ENCODE measurements around the gene HNRNPK. TPM values are rescaled to one million over a fixed set of nuclear protein-coding genes. Genes with fewer than 3 reads are reported as not detected.

Gene HNRNPK
- total and polyA plus RNA-seq, 2 of the 4 experiments (the other 2 are of a cell fraction) = 422 to 458 TPM

DNA sequence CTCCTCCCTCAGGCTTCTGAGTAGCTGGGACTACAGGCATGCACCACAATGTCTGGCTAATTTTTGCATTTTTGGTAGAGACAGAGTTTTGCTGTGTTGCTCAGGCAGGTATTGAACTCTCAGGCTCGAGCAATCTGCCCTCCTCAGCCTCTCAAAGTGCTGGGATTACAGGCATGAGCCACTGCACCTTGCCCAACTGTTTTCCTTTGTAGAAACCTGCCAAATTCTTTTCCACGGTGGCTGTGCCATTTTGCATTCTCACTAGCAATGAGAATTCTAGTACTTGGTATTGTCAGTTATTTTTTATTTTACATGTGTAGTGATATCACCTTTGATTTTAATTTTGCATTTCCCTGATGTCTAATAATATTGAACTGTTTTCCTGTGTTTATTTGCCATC, 8.4 kb upstream of the HNRNPK start:
- POLR2A ChIA-PET (ENCODE audit: unreplicated experiment) = no interaction called here
- H3K4me3 ChIP-seq (ENCODE audit: insufficient read depth, low read depth, low read length) = no peak overlapping the region
- H3K23ac ChIP-seq (ENCODE audit: low read depth, low read length) = 0 out of 2 replicates have a peak overlapping the region, but pooled peaks have one; percentile 17
- WGBS, 2 experiments (ENCODE audit: extremely low coverage in 2 of 2, insufficient read length in 1 of 2) = no CpG with 5 or more reads among the region's 2 CpGs
- no peak overlapping the region for H3K27ac ChIP-seq (ENCODE audit: insufficient read depth, low read length)
- TF ChIP-seq RCOR1 (IDR thresholded peaks at IDR 0.05; ENCODE audit: insufficient replicate concordance, low read length) (no peak), FOS (IDR thresholded peaks at IDR 0.05; ENCODE audit: low read depth, low read length) (no peak), RFX5 (IDR thresholded peaks at IDR 0.05; ENCODE audit: low read depth, low read length) (no peak), CEBPB (IDR thresholded peaks at IDR 0.05; ENCODE audit: low read depth, low read length) (no peak), BHLHE40 (IDR thresholded peaks at IDR 0.05; ENCODE audit: low read depth, low read length) (no peak), RAD21 (IDR thresholded peaks at IDR 0.05; ENCODE audit: low read length) (no peak), POLR2A (IDR thresholded peaks at IDR 0.05; ENCODE audit: low read depth, low read length) (no peak), MAFK (IDR thresholded peaks at IDR 0.05; ENCODE audit: low read depth, low read length) (no peak), CHD1 (IDR thresholded peaks at IDR 0.05; ENCODE audit: low read depth, low read length) (no peak), SMC3 (IDR thresholded peaks at IDR 0.05; ENCODE audit: low read depth, low read length) (no peak)
- TF ChIP-seq, protein P1, sequence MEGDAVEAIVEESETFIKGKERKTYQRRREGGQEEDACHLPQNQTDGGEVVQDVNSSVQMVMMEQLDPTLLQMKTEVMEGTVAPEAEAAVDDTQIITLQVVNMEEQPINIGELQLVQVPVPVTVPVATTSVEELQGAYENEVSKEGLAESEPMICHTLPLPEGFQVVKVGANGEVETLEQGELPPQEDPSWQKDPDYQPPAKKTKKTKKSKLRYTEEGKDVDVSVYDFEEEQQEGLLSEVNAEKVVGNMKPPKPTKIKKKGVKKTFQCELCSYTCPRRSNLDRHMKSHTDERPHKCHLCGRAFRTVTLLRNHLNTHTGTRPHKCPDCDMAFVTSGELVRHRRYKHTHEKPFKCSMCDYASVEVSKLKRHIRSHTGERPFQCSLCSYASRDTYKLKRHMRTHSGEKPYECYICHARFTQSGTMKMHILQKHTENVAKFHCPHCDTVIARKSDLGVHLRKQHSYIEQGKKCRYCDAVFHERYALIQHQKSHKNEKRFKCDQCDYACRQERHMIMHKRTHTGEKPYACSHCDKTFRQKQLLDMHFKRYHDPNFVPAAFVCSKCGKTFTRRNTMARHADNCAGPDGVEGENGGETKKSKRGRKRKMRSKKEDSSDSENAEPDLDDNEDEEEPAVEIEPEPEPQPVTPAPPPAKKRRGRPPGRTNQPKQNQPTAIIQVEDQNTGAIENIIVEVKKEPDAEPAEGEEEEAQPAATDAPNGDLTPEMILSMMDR (conservative IDR thresholded peaks at IDR 0.05; ENCODE audit: low read depth, low read length) = no peak
- TF ChIP-seq, protein P2, sequence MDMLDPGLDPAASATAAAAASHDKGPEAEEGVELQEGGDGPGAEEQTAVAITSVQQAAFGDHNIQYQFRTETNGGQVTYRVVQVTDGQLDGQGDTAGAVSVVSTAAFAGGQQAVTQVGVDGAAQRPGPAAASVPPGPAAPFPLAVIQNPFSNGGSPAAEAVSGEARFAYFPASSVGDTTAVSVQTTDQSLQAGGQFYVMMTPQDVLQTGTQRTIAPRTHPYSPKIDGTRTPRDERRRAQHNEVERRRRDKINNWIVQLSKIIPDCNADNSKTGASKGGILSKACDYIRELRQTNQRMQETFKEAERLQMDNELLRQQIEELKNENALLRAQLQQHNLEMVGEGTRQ (IDR thresholded peaks at IDR 0.05; ENCODE audit: low read depth, low read length) = no peak
- H3K9ac ChIP-seq (ENCODE audit: low read depth, low read length) = no peak overlapping the region
- no peak overlapping the region for H4K91ac ChIP-seq (ENCODE audit: insufficient read depth, low read depth, low read length)
- H2AK5ac ChIP-seq (ENCODE audit: low read depth, low read length) = peak overlapping the region; percentile 73; the same call in 1 of the 2 replicates
- no peak overlapping the region for H2BK20ac ChIP-seq (ENCODE audit: low read depth, low read length)
- H2BK5ac ChIP-seq (ENCODE audit: low read depth, low read length, poor library complexity, severe bottlenecking) = no peak overlapping the region
- H3K36me3 ChIP-seq (ENCODE audit: control insufficient read depth, insufficient read depth, low read length) = peaks cover 3% of the 10 kb centered on the region; the same call in 1 of the 2 replicates
- CTCF ChIA-PET = no interaction called here
- no peak overlapping the region for H3K56ac ChIP-seq (ENCODE audit: extremely low read depth, insufficient read depth, low read length)
- H2BK15ac ChIP-seq (ENCODE audit: low read depth, low read length) = no peak overlapping the region
- BruUV-seq (replicated peaks) = no TSS peak
- H4K20me1 ChIP-seq (ENCODE audit: insufficient read depth, low read length) = no peaks in the 10 kb centered on the region
- H4K5ac ChIP-seq (ENCODE audit: low read depth, low read length) = no peak overlapping the region
- H3K4me2 ChIP-seq (ENCODE audit: low read depth, low read length) = no peak overlapping the region
- dilution Hi-C loops (cut with HindIII; ENCODE audit: low sequenced_read_pairs, unreplicated experiment) = no loop called here
- in situ Hi-C loops (cut with MboI; ENCODE audit: low sequenced_read_pairs) = no loop called here
- peaks cover 2% of the 10 kb centered on the region for H3K4me1 ChIP-seq (ENCODE audit: control insufficient read depth, insufficient read depth, low read length)
- DNase-seq (no peak), ATAC-seq (ENCODE audit: low read depth) (no peak)
- no peak overlapping the region for H2AFZ ChIP-seq (replicated peaks; ENCODE audit: low read length, poor library complexity)
- intact Hi-C loops (cut with micrococcal nuclease) = loop anchor here (10.0 kb wide), 1 partner anchor 284 kb away; the partner anchor contains the start of gene UBQLN1
- no peak overlapping the region for H3K14ac ChIP-seq (replicated peaks; ENCODE audit: low read depth, low read length)
- H3K18ac ChIP-seq (ENCODE audit: low read depth, low read length) = no peak overlapping the region
- no peaks in the 10 kb centered on the region for H3K9me1 ChIP-seq (ENCODE audit: insufficient read depth, low read length)
- no peak overlapping the region for H4K8ac ChIP-seq (ENCODE audit: low read depth in 2 of 2, low read length in 2 of 2)
- H3K27me3 ChIP-seq (ENCODE audit: control insufficient read depth, insufficient read depth, low read length) = no peaks in the 10 kb centered on the region
- no peak overlapping the region for H2BK120ac ChIP-seq (ENCODE audit: low read depth, low read length)
- H3K9me3 ChIP-seq (ENCODE audit: control insufficient read depth, insufficient read depth, low read length) = no peaks in the 10 kb centered on the region
- peaks cover 16 to 30% of the 10 kb centered on the region in 2 experiments for H3K79me1 ChIP-seq (ENCODE audit: low read depth in 1 of 2, low read length in 2 of 2)
- no peak overlapping the region for H2AK9ac ChIP-seq (replicated peaks; ENCODE audit: low read depth, low read length, poor library complexity)
- H3K4ac ChIP-seq (ENCODE audit: low read depth, low read length) = no peak overlapping the region

Data from IMR-90 (cell line).